GM12878 (cell line): ENCODE data around the gene MND1.

Source experiments
- CEBPB ChIP-seq, 2 experiments: fragments of 150-350 bp in 1 of 2; IDR thresholded peaks; 2 replicates each; pipeline ENCODE4 v1.6.1; 2012 to 2014; ENCODE audit warnings: low read depth in 2 of 2, low read length in 2 of 2, borderline replicate concordance in 1 of 2, inconsistent platforms in 1 of 2
- ESRRA ChIP-seq: IDR thresholded peaks from 2 replicates; pipeline ENCODE4 v1.6.1; 2012; ENCODE audit warnings: mild to moderate bottlenecking, low read length, improper control_type of control experiment
- KAT2A ChIP-seq: conservative IDR thresholded peaks from 2 replicates; pipeline ENCODE4 v1.6.1; 2011; ENCODE audit warnings: low read depth, low read length; ENCODE audit not compliant: control insufficient read depth
- NR2C2 ChIP-seq: IDR thresholded peaks from 2 replicates; pipeline ENCODE4 v1.6.1; 2011; ENCODE audit warnings: borderline replicate concordance, low read depth; ENCODE audit not compliant: control insufficient read depth, insufficient read length
- POLR2A ChIP-seq: IDR thresholded peaks from 2 replicates; pipeline ENCODE4 v1.6.1; 2011; ENCODE audit warnings: low read depth, mild to moderate bottlenecking, low read length
- SIN3A ChIP-seq: IDR thresholded peaks from 2 replicates; pipeline ENCODE4 v1.6.1; 2012; ENCODE audit warnings: low read depth, low read length, improper control_type of control experiment
- SMAD5 ChIP-seq: IDR thresholded peaks from 2 replicates; pipeline ENCODE4 v1.6.1; 2016; ENCODE audit warnings: antibody characterized with exemption, low read depth
- SREBF2 ChIP-seq: IDR thresholded peaks from 2 replicates; pipeline ENCODE4 v1.6.1; 2012; ENCODE audit warnings: mild to moderate bottlenecking, low read length
- ZBTB33 ChIP-seq: fragments of 450-650 bp; IDR thresholded peaks from 2 replicates; pipeline ENCODE4 v1.6.1; 2017; ENCODE audit warnings: mild to moderate bottlenecking
- TF ChIP-seq, protein P1 (sequence below), 3 experiments: IDR thresholded peaks in 2 of 3; conservative IDR thresholded peaks in 1 of 3; 2 replicates each; pipeline ENCODE4 v1.5.1; 2011; ENCODE audit warnings: low read depth in 3 of 3, low read length in 3 of 3, mild to moderate bottlenecking in 3 of 3, control low read depth in 2 of 3, moderate library complexity in 2 of 3, inconsistent platforms in 1 of 3, mixed read lengths in 1 of 3; ENCODE audit not compliant: control insufficient read depth in 2 of 3, insufficient read depth in 1 of 3; ENCODE audit errors: extremely low read depth in 1 of 3

- TF ChIP-seq NR2C2 (no peak), ZBTB33 (no peak), CEBPB (IDR thresholded peaks at IDR 0.05; ENCODE audit: borderline replicate concordance in 1 of 2, low read depth in 2 of 2, low read length in 2 of 2) (no peak), SREBF2 (no peak), SMAD5 (no peak), ESRRA (no peak), POLR2A (no peak), KAT2A (no peak), SIN3A (no peak)
- TF ChIP-seq, protein P1, sequence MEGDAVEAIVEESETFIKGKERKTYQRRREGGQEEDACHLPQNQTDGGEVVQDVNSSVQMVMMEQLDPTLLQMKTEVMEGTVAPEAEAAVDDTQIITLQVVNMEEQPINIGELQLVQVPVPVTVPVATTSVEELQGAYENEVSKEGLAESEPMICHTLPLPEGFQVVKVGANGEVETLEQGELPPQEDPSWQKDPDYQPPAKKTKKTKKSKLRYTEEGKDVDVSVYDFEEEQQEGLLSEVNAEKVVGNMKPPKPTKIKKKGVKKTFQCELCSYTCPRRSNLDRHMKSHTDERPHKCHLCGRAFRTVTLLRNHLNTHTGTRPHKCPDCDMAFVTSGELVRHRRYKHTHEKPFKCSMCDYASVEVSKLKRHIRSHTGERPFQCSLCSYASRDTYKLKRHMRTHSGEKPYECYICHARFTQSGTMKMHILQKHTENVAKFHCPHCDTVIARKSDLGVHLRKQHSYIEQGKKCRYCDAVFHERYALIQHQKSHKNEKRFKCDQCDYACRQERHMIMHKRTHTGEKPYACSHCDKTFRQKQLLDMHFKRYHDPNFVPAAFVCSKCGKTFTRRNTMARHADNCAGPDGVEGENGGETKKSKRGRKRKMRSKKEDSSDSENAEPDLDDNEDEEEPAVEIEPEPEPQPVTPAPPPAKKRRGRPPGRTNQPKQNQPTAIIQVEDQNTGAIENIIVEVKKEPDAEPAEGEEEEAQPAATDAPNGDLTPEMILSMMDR (IDR thresholded peaks at IDR 0.05 in 2 of 3, conservative IDR thresholded peaks at IDR 0.05 in 1 of 3; ENCODE audit: control insufficient read depth in 2 of 3, extremely low read depth in 1 of 3, insufficient read depth in 1 of 3, low read depth in 3 of 3, low read length in 3 of 3), result no peak
These were observed 17.7 kb downstream of the MND1 start for GRCh38 chr4:153362184-153362583.
